GM12874 (cell line): Measurements from ENCODE around the gene PKP3.

ENCODE experiments used
- TF ChIP-seq, protein P1 (sequence below): IDR thresholded peaks from 2 replicates; pipeline ENCODE4 v1.5.1; 2011; ENCODE audit warnings: low read depth, mild to moderate bottlenecking, control low read depth, low read length, moderate library complexity; ENCODE audit not compliant: insufficient read depth

The PKP3 gene

DNA sequence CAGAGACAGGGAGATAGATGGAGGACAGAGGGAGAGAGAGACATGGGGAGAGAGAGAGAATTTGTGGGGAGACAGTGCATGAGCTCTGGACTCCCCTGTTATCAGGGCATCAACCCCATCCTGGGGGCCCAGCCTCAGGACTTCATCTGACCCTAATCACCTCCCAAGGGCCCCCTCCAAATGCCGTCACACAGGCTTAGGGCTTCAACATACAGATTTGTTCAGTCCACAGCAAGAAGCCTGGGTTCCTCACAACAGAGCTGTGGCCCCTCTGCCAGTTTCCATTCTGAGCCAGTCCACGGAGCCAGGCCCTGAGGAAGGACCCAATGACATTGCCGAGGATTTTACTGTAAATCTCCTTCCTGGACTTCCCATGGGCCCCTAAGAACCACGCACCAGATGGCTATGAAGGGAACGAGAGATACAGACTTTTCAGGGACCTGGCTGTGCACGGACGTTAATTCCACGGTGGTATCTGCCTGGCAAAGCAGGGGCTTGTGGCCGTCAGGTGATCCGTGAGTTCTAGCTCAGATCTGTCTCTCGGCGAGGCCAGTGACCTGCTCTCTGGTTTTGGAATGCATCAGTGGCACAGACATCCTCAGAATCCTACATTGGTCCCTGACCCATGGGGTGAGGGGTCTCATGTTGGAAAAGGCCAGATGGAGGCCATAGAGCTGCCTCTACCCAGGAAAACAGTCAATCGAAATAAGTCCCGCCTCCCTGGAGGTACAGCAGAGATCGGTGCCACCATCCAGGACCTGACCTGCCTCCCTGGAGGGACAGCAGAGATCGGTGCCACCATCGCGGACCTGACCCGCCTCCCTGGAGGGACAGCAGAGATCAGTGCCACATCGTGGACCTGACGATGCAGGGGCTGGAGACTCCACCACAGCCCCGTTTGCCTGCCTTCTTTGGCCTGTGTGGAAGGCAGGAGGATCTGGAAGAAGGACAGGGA lies 33.4 kb upstream of the PKP3 start:
- TF ChIP-seq, protein P1, sequence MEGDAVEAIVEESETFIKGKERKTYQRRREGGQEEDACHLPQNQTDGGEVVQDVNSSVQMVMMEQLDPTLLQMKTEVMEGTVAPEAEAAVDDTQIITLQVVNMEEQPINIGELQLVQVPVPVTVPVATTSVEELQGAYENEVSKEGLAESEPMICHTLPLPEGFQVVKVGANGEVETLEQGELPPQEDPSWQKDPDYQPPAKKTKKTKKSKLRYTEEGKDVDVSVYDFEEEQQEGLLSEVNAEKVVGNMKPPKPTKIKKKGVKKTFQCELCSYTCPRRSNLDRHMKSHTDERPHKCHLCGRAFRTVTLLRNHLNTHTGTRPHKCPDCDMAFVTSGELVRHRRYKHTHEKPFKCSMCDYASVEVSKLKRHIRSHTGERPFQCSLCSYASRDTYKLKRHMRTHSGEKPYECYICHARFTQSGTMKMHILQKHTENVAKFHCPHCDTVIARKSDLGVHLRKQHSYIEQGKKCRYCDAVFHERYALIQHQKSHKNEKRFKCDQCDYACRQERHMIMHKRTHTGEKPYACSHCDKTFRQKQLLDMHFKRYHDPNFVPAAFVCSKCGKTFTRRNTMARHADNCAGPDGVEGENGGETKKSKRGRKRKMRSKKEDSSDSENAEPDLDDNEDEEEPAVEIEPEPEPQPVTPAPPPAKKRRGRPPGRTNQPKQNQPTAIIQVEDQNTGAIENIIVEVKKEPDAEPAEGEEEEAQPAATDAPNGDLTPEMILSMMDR, result no peak

DNA sequence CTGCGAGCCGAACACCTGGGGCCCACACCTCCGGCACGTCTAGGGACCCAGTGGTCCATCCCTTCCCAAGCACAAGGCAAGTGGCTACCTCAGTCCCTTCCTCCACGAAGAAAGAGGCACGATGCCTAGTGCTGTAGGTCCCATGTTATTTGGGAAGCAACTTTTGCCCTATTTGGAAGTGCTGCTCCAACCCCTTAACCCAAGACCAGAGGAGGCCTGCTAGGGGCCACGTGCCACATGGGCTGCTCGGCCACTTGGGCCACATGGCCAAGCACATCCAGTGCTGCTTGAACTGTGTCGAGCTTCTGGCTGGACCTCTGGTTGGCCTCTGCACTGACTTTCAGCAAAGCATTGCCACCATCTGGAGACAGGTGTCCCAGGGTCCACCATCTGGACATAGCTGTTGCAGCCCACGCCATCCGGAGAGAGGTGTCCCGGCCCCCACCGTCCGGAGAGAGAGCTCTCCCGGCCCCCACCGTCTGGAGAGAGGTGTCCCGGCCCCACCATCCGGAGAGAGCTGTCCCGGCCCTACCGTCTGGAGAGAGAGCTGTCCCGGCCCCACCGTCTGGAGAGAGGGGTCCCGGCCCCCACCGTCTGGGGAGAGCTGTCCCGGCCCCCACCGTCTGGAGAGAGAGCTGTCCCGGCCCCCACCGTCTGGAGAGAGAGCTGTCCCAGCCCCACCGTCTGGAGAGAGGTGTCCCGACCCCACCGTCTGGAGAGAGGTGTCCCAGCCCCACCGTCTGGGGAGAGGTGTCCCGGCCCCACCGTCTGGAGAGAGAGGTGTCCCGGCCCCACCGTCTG lies 31.2 kb upstream of the PKP3 start:
- TF ChIP-seq, protein P1, result no peak

DNA sequence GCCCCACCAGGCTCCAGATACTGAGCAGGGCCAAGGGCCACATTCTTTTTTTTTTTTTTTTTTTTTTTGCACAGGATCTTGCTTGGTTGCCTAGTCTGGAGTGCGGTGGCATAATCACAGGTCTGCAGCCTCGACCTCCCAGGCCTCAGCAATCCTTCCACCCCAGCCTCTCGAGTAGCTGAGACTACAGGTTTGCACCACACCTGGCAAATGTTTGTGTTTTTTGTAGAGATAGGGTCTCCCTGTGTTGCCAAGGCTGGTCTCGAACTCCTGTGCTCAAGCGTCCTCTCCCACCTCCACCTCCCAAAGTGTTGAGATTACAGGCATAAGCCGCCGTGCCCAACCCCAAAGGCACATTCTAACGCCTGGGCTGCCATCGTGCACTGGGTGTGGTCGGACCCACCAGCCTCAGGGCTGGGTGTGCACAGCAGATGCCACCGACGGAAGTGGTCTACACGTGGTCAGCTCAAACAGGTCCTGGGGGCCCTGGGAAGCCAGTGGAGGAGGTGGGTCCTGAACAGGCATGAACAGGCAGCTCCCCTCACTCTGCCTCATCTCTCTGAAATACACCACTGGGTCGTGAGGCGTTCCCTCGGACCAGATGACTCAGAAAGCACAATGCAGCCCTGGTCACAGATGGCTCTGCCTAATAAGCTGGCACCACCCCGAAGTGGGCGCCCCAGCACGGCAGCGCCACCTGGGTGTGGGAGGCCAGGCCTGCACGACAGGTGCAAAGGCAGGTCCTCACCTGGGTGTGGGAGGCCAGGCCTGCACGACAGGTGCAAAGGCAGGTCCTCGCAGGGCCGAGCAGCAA lies 29.9 kb upstream of the PKP3 start:
- TF ChIP-seq, protein P1, result peak; percentile 77

DNA sequence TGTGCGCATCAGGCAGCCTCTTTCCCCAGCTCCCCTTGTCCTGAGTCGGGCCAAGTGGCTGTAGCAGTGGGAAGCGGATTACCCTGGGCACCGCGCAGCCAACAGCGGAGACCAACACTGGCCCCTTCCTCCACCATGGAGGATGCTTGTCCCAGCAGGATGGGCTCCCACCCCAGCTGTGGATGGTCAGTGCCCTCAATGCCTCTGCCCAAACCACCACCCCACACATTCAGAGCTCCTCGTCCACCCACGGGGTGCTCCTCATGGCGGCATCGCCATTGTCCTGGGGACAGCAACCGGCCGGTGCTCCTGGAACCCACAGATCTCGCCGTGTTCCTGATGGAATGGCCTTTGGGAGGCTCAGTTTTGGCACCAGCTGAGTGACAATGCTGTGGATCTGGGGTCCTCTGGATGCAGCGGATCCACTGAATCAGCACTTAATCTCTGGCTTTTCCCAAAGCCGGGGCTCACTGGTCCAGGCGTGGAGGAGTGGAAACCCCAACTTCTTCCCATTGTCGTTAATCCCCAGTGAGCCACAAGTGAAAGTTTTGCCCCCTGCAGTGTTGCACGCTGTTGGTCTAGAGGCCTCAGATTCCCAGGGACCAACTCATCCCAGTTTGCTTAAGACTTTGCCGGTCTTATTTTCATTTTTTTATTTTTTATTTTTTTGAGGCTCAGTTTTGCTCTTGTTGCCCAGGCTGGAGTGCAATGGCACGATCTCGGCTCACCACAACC lies 28.9 kb upstream of the PKP3 start:
- TF ChIP-seq, protein P1, result no peak

DNA sequence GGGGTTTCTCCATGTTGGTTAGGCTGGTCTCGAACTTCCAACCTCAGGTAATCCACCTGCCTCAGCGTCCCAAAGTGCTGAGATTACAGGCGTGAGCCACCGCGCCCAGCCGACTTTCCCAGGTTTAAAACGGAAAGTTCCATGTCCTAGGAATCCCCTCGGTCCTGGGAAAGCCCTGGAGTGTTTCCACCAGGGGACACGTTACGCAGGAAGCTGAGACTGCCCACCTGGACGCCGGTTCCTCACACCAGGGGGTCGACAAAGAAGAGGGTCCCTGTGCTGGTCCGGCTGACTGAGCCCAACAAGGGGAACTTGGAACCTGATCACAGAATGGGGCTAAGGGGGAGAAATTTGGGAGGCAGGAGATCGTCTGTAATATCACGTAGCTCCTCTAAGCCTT lies 28.2 kb upstream of the PKP3 start:
- TF ChIP-seq, protein P1, result no peak

DNA sequence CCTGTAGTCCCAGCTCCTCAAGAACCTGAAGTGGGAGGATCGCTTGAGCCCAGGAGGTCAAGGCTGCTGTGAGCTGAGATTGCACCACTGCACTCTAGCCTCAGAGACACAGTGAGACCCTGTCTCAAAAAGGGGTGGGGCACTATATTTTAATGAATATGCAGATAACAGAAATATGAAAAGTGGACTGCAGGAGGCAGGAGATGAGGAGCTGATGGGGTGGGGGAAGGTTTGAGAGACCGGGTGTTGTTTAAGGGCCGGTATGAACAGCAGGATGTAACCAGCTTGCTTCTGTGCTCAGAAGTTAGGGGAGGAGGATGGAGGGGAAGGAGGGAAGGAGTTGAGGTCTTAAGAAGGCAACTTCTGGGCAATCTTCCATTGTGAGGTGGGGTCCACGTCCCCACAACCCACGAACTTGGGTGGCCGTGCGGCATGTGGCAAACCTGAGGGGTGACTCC lies 26.0 kb upstream of the PKP3 start:
- TF ChIP-seq, protein P1, result no peak
